Body of pancreas (tissue), 4 donors: ENCODE data around the gene ALX4.

ENCODE experiments used
- POLR2A ChIP-seq, 3 donors: fragments of 450-650 bp; IDR thresholded peaks; one replicate each; pipeline ENCODE4 v1.6.1; 2016; ENCODE audit warnings: antibody characterized with exemption in 3 of 3, mild to moderate bottlenecking in 2 of 3
- TF ChIP-seq, protein P1 (sequence below), 7 experiments: fragments of 450-650 bp in 4 of 7; fragments of 200-600 bp in 3 of 7; sonication (generic) in 3 of 7; IDR thresholded peaks; one replicate each; pipeline ENCODE4 v1.5.1; 2016 to 2019; ENCODE audit warnings: antibody characterized with exemption in 7 of 7

DNA sequence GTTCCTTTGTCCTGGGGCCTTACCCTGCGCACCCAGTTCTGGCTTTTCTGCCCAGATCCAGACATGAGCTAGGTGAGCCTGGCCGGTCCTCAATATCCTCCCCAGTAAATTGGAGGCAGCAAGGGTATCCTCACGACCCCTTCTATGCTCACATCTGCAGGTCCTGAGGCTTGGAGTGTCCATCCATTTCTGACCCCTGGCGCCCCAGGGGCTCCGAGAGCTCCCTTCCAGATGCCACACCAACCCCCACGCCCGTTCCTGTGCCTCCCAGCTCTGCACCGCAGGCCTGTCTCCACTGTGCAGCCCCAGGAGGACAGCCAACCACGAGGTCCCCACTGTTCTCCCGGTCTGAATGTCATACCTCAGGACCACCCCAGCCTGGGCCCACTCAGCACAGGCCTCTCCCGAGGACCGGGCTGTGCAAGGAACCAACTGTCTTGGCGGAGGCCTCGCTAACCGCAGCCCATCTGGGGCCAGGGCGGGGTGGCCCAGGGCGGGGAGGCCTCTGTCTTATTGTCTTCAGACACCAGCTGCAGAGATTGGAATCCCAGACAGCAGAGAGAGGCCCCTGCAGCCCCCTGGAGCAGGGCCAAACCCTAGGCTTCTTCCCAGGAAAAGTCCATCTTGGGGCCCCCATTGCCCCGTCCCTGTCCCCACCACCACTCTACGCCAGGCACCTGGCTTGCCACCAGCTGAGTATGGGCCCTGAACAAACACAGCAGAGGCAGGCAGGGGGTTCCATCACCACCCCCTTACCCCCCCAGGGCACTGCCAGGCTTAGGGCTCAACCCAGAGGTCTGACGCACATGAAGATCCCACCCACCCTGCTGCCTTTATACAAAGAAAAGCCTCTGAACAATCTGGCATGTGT, 39.3 kb downstream of the ALX4 start:
- TF ChIP-seq, protein P1, sequence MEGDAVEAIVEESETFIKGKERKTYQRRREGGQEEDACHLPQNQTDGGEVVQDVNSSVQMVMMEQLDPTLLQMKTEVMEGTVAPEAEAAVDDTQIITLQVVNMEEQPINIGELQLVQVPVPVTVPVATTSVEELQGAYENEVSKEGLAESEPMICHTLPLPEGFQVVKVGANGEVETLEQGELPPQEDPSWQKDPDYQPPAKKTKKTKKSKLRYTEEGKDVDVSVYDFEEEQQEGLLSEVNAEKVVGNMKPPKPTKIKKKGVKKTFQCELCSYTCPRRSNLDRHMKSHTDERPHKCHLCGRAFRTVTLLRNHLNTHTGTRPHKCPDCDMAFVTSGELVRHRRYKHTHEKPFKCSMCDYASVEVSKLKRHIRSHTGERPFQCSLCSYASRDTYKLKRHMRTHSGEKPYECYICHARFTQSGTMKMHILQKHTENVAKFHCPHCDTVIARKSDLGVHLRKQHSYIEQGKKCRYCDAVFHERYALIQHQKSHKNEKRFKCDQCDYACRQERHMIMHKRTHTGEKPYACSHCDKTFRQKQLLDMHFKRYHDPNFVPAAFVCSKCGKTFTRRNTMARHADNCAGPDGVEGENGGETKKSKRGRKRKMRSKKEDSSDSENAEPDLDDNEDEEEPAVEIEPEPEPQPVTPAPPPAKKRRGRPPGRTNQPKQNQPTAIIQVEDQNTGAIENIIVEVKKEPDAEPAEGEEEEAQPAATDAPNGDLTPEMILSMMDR (IDR thresholded peaks at IDR 0.05): no peak
- TF ChIP-seq POLR2A (IDR thresholded peaks at IDR 0.05): no peak
